SK-N-MC (cell line): ENCODE measurements around the gene GNG2.

Experiments
- EZH2 ChIP-seq: fragments of 200-600 bp; sonication (generic); IDR thresholded peaks from one replicate; pipeline ENCODE4 v1.6.1; 2017; ENCODE audit warnings: antibody characterized with exemption
- FOXP2 ChIP-seq: optimal IDR thresholded peaks from 2 replicates; pipeline ENCODE3; 2011; ENCODE audit warnings: mild to moderate bottlenecking, moderate library complexity; ENCODE audit not compliant: insufficient read depth; ENCODE audit errors: extremely low read length, control extremely low read depth
- POLR2AphosphoS5 ChIP-seq: IDR thresholded peaks from 2 replicates; pipeline ENCODE4 v1.6.1; 2012; ENCODE audit warnings: mild to moderate bottlenecking, low read depth, low read length, borderline replicate concordance

GRCh38 chr14:51879170-51879569 is 18.8 kb downstream of the GNG2 start:
- TF ChIP-seq POLR2AphosphoS5: no peak
- no peak for TF ChIP-seq EZH2
- no peak for TF ChIP-seq FOXP2
